RPMI7951 (cell line): ENCODE data around the gene NT5C1A. TPM values are rescaled to one million over a fixed set of nuclear protein-coding genes. Genes with fewer than 3 reads are reported as not detected.

ENCODE experiments used
- DNase-seq: peaks from one replicate; pipeline ENCODE4 v3.0.0-alpha.2; 2012; ENCODE audit warnings: low read depth
- total RNA-seq: library from RNA; depleted of rRNA; stranded (reverse); fragments of >200 nt; shearing (Covaris generic); gene quantifications from 2 replicates; pipeline ENCODE4 v1.2.3, GENCODE V29; 2014

Gene NT5C1A
- total RNA-seq, 1 experiment from 2014 or later: not detected

DNA sequence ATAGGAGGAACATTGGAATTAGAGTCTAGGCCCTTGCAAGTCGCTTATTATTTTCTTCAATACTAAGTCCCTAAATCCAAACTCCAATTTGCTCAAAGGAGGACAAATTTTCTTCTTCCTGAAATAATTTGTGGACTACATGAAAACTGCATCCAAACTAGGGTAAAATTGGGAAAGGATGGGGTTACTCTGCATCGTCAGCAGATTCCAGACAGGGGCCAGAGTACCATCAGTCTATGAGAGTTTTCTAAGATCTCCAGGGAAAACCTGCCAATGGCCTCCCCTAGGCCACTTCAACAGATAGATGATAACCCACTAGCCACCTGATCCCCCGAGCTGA lies 33.0 kb downstream of the NT5C1A start:
- no peak for DNase-seq

- peak; percentile 54 for DNase-seq
These were observed 34.5 kb downstream of the NT5C1A start for GRCh38 chr1:39637361-39637760.

DNA sequence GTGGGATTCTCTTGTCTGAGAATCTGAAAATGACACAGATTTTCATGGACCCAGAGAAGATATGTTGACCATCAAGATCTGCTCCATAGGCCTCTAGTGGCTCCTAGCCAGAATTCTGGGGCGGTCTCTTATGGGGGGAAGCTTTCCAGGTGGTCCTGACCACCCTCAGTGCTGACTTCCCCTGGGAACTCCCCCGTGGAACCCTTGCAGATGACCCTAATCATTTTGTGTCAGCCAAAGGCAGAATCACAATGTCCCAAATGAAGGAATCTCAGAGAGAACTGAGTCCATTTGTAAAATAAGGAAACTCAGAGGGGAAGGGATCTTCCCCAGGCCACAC lies 36.1 kb downstream of the NT5C1A start:
- no peak for DNase-seq

DNA sequence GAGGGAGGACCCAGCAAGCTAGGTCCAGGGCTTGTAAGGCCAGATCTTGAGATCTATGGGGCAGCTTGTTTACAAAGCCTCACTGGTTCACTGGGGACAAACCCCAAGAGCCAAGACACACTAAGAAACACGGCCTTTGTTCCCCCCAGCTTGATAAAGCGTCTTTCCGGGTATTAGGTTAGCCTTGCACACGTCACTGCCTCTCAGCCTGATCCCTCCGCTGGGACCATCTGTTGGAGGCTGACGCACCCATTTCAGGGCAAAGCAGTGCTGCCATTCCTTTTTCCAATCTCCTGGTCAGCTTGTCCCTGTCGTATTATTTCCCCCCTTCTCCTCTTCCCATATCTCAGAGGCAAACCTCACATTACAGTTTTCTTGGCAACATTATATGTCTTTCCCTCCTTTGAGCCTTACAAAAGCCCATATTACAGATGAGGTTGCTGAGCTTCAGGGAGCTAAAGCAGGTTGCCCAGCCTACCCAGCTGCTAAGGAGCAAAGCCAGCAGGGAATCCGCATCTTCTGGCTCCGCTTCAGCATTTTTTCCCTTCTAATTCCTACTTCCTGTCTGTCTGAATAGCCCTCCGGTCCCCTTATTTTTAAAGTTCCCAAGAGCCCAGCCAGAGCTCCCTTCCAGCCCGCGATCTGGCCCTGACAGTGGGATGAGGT lies 36.6 kb downstream of the NT5C1A start:
- no peak for DNase-seq

GRCh38 chr1:39633422-39633821 lies 38.5 kb downstream of the NT5C1A start:
- DNase-seq: no peak

GRCh38 chr1:39632682-39633417 lies 39.1 kb downstream of the NT5C1A start:
- DNase-seq: peak; percentile 41

DNA sequence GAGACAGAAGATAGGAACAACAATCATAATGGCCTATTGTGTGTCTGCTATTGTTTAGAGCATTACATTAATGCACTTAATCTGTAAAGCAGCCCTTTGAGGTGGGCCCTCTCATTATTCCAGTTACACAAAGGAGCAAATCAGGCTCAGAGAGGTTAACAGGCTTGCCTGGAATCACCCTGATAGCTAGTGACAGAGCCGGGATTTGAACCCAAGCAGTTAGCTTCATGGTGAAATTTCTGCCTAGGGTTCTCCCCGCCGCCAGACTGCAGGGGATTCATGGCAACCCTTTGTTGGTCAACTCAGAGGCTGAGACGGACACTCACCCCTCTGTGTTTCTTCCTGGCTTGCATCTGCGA lies 39.6 kb downstream of the NT5C1A start:
- DNase-seq: no peak

DNA sequence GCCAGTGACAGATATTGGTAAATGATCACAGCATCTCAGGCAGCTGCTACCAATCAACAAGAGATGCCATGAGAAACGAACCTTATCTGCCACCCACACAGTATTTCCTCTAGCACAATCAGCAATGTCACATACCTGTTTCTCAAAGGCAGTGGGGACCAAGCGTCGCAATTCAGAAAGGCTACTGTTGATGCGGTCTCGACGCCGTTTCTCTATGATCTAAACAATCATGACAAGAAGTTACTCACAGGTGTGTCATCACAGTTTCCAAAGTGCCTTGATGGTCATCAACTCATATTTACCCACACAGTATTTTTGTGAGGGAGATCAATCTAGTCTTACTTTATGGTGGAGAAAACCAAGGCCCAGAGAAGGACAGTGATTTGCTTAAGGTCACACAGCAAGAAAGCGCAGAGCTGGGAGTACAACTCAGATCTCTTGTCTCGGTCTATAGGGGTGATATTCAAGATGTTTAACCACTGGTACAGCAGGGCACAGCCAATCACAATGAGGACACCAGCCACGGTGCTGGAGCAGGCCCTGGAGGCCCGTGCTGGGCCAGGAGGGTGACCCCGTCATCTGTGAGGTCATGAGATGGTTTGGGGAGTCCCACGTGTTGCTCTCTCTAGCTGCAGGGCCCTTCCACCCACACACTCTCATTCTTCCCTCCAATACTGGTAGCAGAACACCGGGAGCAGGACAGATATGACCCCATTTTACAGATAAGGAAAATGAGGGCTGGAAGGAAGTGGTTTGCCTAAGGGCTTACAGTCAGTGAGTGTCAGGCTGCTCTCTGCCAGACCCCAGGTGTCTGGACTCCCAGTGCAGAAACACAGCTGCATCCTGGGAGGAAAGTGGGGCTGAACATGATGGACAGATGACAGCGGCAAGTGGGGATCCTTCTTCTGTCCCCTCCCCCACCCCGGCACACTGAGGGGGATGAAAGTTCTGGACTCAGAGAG lies 40.3 kb downstream of the NT5C1A start:
- no peak for DNase-seq

- DNase-seq: no peak
These were observed 43.0 kb downstream of the NT5C1A start for GRCh38 chr1:39628807-39629350.

DNA sequence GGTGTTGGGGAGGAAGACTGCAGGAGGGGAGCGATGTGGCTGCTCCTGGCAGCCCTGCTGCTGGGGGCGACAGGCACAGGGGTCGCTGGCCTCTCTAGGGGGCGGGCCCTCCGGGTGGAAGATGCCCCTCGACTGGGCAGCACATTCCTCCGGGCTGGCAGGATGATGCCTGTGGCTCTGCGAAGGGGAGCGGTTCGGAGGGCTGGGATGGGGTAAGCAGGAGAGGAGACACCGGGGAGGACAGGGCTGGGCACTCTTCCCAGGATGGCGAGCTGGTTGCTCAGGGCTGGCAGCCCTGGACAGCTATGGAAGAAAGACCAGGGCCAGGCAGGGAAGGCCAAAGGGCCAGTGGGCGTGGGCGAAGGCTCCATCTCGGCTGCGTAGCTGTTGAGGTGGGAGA lies 45.3 kb downstream of the NT5C1A start:
- no peak for DNase-seq

GRCh38 chr1:39625462-39626273 lies 46.2 kb downstream of the NT5C1A start:
- no peak for DNase-seq

DNA sequence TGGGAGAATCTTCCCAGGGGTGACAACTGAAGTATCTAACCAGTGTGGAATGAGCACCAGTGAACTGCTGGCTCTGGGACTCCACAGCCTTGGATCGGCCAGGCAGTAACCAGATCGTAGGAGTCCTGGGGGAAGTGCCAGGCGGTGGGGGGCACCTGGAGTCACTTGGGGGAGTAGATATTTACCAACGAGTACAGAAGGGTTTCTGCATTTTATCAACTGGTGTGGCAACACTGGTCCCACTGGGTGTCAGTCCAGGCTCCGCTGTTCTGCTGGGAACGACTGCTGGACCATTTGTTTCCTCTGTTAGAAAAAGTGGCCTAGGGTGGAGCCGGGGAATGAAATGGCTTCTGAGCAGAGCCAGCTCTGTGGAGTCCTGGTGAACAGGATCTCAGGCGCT lies 46.9 kb downstream of the NT5C1A start:
- no peak for DNase-seq

- DNase-seq: no peak
These were observed 48.9 kb downstream of the NT5C1A start for GRCh38 chr1:39623053-39623452.

- no peak for DNase-seq
These were observed 49.5 kb downstream of the NT5C1A start for GRCh38 chr1:39622427-39622826.

- no peak for DNase-seq
These were observed 51.2 kb downstream of the NT5C1A start for GRCh38 chr1:39620659-39621165.

GRCh38 chr1:39617488-39618049 lies 54.3 kb downstream of the NT5C1A start:
- no peak for DNase-seq

GRCh38 chr1:39615086-39615673 lies 56.7 kb downstream of the NT5C1A start:
- DNase-seq: no peak

GRCh38 chr1:39614488-39614887 lies 57.4 kb downstream of the NT5C1A start:
- DNase-seq: no peak

GRCh38 chr1:39613250-39613649 lies 58.7 kb downstream of the NT5C1A start:
- no peak for DNase-seq

DNA sequence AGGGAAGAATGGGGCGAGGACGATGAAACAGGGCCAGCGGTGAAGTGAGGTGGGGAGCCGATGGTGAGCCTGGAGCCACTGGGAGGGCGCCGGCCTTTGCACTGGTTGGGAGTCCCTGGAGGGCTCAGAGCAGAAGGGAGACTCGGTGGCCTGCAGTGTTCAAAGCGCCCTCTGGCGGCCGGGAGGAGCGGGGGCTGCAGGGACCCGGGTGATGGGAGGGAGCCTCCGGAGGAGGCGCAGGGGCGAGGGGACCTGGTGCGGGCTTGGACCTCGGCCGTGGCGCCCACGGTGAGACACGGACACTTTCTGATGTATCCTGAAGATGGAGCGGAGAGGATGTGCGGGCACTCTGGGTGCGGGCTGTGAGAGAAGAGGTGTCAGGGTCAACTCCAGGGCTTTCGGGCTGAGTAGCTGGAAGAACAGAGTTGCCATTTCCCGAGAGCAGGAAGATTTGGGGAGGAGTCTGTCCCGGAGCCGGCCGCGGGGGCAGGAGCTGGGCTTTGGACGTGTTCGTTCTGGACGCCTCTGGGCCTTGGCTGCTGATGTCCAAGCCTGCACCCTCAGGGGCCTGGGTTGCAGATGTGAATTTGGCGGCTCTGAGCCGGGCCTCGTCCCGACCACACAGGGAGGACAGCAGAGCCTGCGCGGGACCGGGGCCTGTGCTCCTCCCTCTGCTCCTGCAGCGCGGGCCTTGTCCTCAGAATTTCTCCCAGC lies 62.1 kb downstream of the NT5C1A start:
- no peak for DNase-seq
